Tibial nerve (tissue), 4 donors: Measurements from ENCODE around the gene STMN3. TPM values are rescaled to one million over a fixed set of nuclear protein-coding genes. Genes with fewer than 3 reads are reported as not detected.
"Not testable (repeated sequence)": the region's sequence is repeated elsewhere in the genome, so short reads cannot be mapped to it uniquely, and the experiment has no call there.

Source experiments
- DNase-seq, 2 donors: peaks; one replicate each; pipeline ENCODE4 v3.0.0-alpha.2; 2019; ENCODE audit warnings: low spot score in 2 of 2
- H3K27ac ChIP-seq, 4 donors: fragments of 200-600 bp; sonication (generic) in 3 of 4; one replicate each; pipeline ENCODE4 v1.5.1; 2017 to 2019; ENCODE audit warnings: mild to moderate bottlenecking in 1 of 4
- H3K27me3 ChIP-seq, 2 donors: fragments of 200-600 bp; sonication (generic) in 1 of 2; one replicate each; pipeline versions ENCODE4 v1.5.1 to v1.6.0; 2017 to 2019
- H3K36me3 ChIP-seq, 3 donors: fragments of 200-600 bp; sonication (generic); one replicate each; pipeline ENCODE4 v1.5.1; 2018 to 2019
- H3K4me1 ChIP-seq, 4 donors: fragments of 200-600 bp; sonication (generic) in 3 of 4; one replicate each; pipeline ENCODE4 v1.5.1; 2017 to 2019
- H3K4me3 ChIP-seq, 4 donors: fragments of 200-600 bp; sonication (generic) in 3 of 4; one replicate each; pipeline ENCODE4 v1.5.1; 2017 to 2019; ENCODE audit warnings: mild to moderate bottlenecking in 1 of 4, moderate library complexity in 1 of 4
- H3K9me3 ChIP-seq, 4 donors: fragments of 200-600 bp; sonication (generic) in 3 of 4; one replicate each; pipeline ENCODE4 v1.5.1; 2017 to 2019
- EP300 ChIP-seq, 2 donors: sonication (generic); formaldehyde crosslinking; IDR thresholded peaks; one replicate each; pipeline ENCODE4 v1.6.1; 2017; ENCODE audit warnings: antibody characterized with exemption in 2 of 2, mild to moderate bottlenecking in 1 of 2
- POLR2A ChIP-seq, 2 donors: fragments of 450-650 bp; IDR thresholded peaks; one replicate each; pipeline ENCODE4 v1.6.1; 2017; ENCODE audit warnings: antibody characterized with exemption in 2 of 2, mild to moderate bottlenecking in 2 of 2, moderate library complexity in 2 of 2
- WGBS, 2 donors: methylation state at CpG; one replicate each; pipeline ENCODE4 v1.1.5; 2018; 5-methylcytosine and 5-hydroxymethylcytosine counted together
- total RNA-seq, 4 donors: library from RNA; depleted of rRNA; stranded (reverse); fragments of >200 nt; gene quantifications; one replicate each; pipeline ENCODE4 v1.1.0, GENCODE V29; 2016
- TF ChIP-seq, protein P1 (sequence below), 5 experiments: fragments of 200-600 bp in 3 of 5; fragments of 450-650 bp in 2 of 5; sonication (generic) in 3 of 5; IDR thresholded peaks; one replicate each; pipeline ENCODE4 v1.5.1; 2016 to 2019; ENCODE audit warnings: antibody characterized with exemption in 5 of 5, mild to moderate bottlenecking in 3 of 5, moderate library complexity in 2 of 5

STMN3 gene
- total RNA-seq, 4 donors from 2014 or later = 12.3 to 26.4 (median 15.5) TPM

DNA sequence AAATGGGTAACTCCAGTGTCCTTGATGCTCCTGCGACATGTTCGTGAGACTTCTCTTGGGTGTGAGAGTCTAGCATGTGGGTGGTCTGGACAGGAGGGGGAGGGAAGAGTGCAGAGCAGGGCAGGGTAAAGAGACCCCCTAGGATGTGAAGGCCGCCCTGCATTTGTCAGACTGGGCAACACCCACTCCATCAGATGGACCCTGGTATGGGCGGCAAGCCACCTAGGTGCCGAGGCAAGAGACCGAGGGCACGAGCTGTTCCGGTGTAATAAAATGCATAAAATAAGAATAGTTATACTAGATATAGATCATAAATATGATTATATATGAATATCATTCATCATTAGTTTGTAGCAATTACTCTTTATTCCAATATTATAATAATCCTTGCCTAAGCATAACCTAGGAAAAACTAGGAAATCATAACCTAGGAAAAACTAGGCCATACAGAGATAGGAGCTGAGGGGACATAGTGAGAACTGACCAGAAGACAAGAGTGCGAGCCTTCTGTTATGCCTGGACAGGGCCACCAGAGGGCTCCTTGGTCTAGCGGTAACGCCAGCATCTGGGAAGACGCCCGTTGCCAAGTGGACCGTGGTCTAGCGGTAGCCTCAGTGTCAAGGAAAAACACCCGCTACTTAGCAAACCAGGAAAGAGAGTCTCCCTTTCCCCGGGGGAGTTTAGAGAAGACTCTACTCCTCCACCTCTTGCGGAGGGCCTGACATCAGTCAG is 39.2 kb downstream of the STMN3 start:
- not testable (repeated sequence) for H3K4me3 ChIP-seq, H3K9me3 ChIP-seq, H3K27me3 ChIP-seq, H3K4me1 ChIP-seq, H3K27ac ChIP-seq, DNase-seq
- TF ChIP-seq, protein P1, sequence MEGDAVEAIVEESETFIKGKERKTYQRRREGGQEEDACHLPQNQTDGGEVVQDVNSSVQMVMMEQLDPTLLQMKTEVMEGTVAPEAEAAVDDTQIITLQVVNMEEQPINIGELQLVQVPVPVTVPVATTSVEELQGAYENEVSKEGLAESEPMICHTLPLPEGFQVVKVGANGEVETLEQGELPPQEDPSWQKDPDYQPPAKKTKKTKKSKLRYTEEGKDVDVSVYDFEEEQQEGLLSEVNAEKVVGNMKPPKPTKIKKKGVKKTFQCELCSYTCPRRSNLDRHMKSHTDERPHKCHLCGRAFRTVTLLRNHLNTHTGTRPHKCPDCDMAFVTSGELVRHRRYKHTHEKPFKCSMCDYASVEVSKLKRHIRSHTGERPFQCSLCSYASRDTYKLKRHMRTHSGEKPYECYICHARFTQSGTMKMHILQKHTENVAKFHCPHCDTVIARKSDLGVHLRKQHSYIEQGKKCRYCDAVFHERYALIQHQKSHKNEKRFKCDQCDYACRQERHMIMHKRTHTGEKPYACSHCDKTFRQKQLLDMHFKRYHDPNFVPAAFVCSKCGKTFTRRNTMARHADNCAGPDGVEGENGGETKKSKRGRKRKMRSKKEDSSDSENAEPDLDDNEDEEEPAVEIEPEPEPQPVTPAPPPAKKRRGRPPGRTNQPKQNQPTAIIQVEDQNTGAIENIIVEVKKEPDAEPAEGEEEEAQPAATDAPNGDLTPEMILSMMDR (IDR thresholded peaks at IDR 0.05) = peak in 3 of 5 experiments; percentile 9 to 42 (median 13)
- peaks cover 0 to 58% (median 11%) of the 10 kb centered on the region in 3 donors for H3K36me3 ChIP-seq
- WGBS, 2 donors = 83% methylated on average over 16 to 18 of the region's 18 CpGs

DNA sequence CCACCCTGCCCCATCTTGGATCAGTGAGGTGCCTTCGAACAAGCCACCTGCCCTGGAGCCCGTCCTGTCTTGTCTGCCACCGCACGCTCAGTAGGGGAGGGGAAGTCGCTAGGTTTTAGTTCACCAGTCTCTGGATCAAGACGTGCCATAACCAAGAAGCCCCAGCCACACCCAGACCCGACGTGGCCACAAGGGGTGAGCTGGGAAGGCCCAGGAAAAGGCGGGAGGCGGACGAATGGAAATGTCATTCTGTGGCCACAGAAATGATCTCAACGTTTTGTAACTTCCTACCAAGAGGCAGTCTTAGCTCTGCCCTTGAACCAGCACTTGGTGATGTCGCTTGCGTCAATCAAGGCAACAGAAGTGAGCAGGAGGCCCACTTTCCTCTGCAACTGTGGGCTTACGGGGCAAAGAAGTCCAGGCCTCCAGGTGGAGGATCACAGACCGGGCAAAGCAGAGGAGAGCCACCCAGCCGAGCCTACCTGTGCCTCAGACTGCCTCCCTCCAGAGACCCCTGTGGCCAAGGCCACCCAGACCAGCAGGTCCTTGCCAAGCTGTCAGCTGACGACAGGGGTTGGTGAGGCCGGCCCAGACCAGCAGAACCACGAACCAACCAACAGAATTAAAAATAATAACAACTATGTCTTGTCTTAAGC is 40.8 kb downstream of the STMN3 start:
- H3K36me3 ChIP-seq = peaks cover 0 to 42% (median 5%) of the 10 kb centered on the region in 3 donors
- DNase-seq = no peak
- TF ChIP-seq EP300 (IDR thresholded peaks at IDR 0.05) (no peak), POLR2A (IDR thresholded peaks at IDR 0.05) (no peak)
- TF ChIP-seq, protein P1 (IDR thresholded peaks at IDR 0.05) = no peak
- no peak overlapping the region for H3K4me3 ChIP-seq
- H3K9me3 ChIP-seq = no peaks in the 10 kb centered on the region
- WGBS, 2 donors = 75 to 80% methylated on average over 18 to 20 of the region's 20 CpGs
- no peak overlapping the region for H3K27ac ChIP-seq
- no peaks in the 10 kb centered on the region for H3K4me1 ChIP-seq
- H3K27me3 ChIP-seq = no peaks in the 10 kb centered on the region

DNA sequence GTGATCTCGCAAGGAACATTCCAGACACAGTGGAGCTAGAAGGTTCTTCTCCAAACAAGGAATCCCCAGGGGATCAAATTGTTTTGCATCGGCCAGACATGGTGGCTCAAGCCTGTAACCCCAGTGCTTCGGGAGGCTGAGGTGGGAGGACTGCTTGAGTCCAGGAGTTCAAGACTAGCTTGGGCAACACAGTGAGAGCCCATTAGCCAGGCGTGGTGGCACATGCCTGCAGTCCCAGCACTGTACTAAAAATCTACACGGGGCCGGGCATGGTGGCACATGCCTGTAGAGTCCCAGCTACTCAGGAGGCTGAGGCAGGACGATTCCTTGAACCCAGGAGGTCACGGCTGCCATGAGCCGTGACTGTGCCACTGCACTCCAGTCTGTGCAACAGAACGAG is 41.6 kb downstream of the STMN3 start:
- no peak for DNase-seq
- H3K36me3 ChIP-seq = peaks cover 0 to 34% (median 0%) of the 10 kb centered on the region in 3 donors
- H3K27ac ChIP-seq = no peak overlapping the region
- H3K9me3 ChIP-seq = no peaks in the 10 kb centered on the region
- H3K27me3 ChIP-seq = no peaks in the 10 kb centered on the region
- no peak overlapping the region for H3K4me3 ChIP-seq
- no peak for TF ChIP-seq POLR2A (IDR thresholded peaks at IDR 0.05)
- TF ChIP-seq, protein P1 (IDR thresholded peaks at IDR 0.05) = no peak
- TF ChIP-seq EP300 (IDR thresholded peaks at IDR 0.05) = no peak
- WGBS, 2 donors = 85 to 86% methylated on average over 10 of the region's 10 CpGs
- no peaks in the 10 kb centered on the region for H3K4me1 ChIP-seq

DNA sequence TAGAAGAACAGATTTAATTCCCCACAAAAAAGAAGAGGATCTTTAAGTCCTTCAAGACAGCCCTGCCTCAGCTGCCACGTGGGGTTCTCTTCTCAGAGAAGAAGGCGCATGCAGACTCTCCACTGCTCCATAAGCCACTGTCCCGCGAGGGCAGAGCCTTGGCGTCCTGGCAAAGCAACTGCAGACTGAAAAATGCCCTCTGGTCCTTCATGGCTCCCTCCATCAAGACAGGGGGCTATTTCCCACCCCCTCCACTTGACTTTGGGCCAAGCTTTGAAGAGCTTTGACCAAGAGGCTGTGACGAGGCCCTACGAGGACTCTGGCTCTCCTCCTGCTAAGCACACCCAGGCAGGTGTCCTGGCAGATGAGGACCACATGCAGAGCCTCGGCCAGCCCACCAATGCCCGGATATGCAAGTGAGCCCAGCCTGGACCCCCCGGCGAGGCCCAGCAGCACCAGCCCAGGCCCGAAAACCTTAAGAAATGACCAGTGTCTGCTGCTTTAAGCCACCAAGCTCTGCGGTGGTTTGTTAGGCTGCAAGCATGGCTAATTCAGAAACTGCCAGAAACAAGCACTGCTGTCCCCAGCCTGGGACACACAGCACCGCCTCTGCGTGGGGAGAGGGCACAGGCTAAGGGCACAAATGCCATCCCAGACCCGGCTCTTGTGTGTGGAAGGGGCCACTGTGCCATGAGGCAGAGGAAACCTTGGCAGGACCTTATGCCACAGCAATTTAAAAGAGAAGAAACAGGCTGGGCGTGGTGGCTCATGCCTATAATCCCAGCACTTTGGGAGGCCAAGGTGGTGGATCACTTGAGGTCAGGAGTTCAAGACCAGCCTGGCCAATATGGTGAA is 42.4 kb downstream of the STMN3 start:
- Histone ChIP-seq H3K27me3 (no peaks in the 10 kb centered on the region), H3K27ac (no peak overlapping the region), H3K4me3 (no peak overlapping the region), H3K9me3 (no peaks in the 10 kb centered on the region), H3K4me1 (no peaks in the 10 kb centered on the region), H3K36me3 (peaks cover 0 to 26% (median 0%) of the 10 kb centered on the region in 3 donors)
- WGBS, 2 donors = 79 to 88% methylated on average over 10 to 17 of the region's 17 CpGs
- TF ChIP-seq POLR2A (IDR thresholded peaks at IDR 0.05) = no peak
- no peak for DNase-seq

DNA sequence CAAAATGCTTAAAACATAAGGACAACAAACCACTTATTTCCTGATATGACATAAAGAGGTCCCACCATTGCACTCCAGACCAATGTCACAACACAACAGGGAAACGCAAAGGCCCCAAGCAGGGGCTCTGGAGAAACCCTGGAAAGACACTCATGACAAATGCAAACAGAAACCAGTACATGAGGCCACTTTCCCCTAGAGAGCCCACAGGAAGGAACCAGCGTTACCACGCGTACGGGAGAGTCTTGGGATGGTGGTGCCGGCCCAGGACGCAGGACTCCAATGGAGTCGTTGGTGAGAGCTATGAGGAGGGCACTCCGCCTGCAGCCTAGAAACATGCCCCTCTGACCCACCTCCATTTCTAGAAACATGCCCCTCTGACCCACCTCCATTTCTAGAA is 46.5 kb downstream of the STMN3 start:
- H3K9me3 ChIP-seq = no peaks in the 10 kb centered on the region
- 86% methylated on average over 9 of the region's 9 CpGs for whole genome bisulfite sequencing, 2 donors
- H3K27me3 ChIP-seq = no peaks in the 10 kb centered on the region
- no peak for DNase-seq
- H3K27ac ChIP-seq = no peak overlapping the region
- TF ChIP-seq POLR2A (IDR thresholded peaks at IDR 0.05) (no peak), EP300 (IDR thresholded peaks at IDR 0.05) (no peak)
- TF ChIP-seq, protein P1 (IDR thresholded peaks at IDR 0.05) = no peak
- H3K36me3 ChIP-seq = peaks cover 0 to 34% (median 9%) of the 10 kb centered on the region in 3 donors
- H3K4me1 ChIP-seq = no peaks in the 10 kb centered on the region
- no peak overlapping the region for H3K4me3 ChIP-seq
